B cell (primary cell): ENCODE measurements around the gene CDKAL1. TPM values are rescaled to one million over a fixed set of nuclear protein-coding genes. Genes with fewer than 3 reads are reported as not detected.

Experiments used
- ATAC-seq: fragments of 200-7000 bp; cut with Tn5 transposase; one replicate; pipeline ENCODE4 v1.10.0; 2021; ENCODE audit warnings: low read depth, mild to moderate bottlenecking, moderate number of reproducible peaks, moderate library complexity
- CTCF ChIA-PET: fragments of 350-600 bp; sonication (Branson Sonifier 250); formaldehyde crosslinking; loops from one replicate; lab custom pipeline; 2021; ENCODE audit warnings: antibody characterized with exemption, inconsistent platforms; lab: Charles Lee
- POLR2A ChIA-PET: fragments of 350-600 bp; sonication (Branson Sonifier 250); formaldehyde crosslinking; loops from one replicate; lab custom pipeline; 2021; ENCODE audit warnings: antibody characterized with exemption; lab: Charles Lee
- DNase-seq: peaks from one replicate; pipeline ENCODE4 v3.0.0; 2013
- H2AFZ ChIP-seq: 2 replicates; pipeline ENCODE4 v1.6.1; 2012; ENCODE audit warnings: mild to moderate bottlenecking, low read depth, low read length; ENCODE audit not compliant: insufficient read depth, poor library complexity, severe bottlenecking
- H3K27ac ChIP-seq, 2 donors: 1 replicate in 1 of 2; 2 replicates in 1 of 2; pipeline ENCODE4 v1.5.1; 2012 to 2013; ENCODE audit warnings: low read length in 2 of 2, mild to moderate bottlenecking in 2 of 2, moderate library complexity in 1 of 2
- H3K27me3 ChIP-seq, 4 experiments: fragments of 200-600 bp in 1 of 4; sonication (generic) in 1 of 4; replicated peaks in 1 of 4; 1 replicate in 2 of 4; 2 replicates in 2 of 4; pipeline versions ENCODE4 v1.6.1 to v1.7.0; 2013 to 2016; ENCODE audit warnings: low read length in 3 of 4, mild to moderate bottlenecking in 2 of 4, mixed read lengths in 1 of 4, moderate library complexity in 1 of 4; ENCODE audit not compliant: insufficient read depth in 4 of 4, control insufficient read depth in 3 of 4; ENCODE audit errors: control extremely low read depth in 1 of 4
- H3K36me3 ChIP-seq, 2 experiments: replicated peaks in 1 of 2; 1 replicate in 1 of 2; 2 replicates in 1 of 2; pipeline versions ENCODE4 v1.6.1 to v1.7.1; 2013; ENCODE audit warnings: low read length in 1 of 2; ENCODE audit not compliant: insufficient read depth in 2 of 2, control insufficient read depth in 1 of 2; ENCODE audit errors: control extremely low read depth in 1 of 2, extremely low read depth in 1 of 2
- H3K4me1 ChIP-seq, 2 donors: fragments of 200-600 bp in 1 of 2; sonication (generic) in 1 of 2; 1 replicate in 1 of 2; 2 replicates in 1 of 2; pipeline versions ENCODE4 v1.5.1 to v1.6.1; 2013 to 2017; ENCODE audit warnings: low read length in 2 of 2; ENCODE audit not compliant: control insufficient read depth in 2 of 2, insufficient read depth in 2 of 2
- H3K4me2 ChIP-seq: replicated peaks from 2 replicates; pipeline ENCODE3; 2012; ENCODE audit warnings: mild to moderate bottlenecking, low read depth, low read length; ENCODE audit not compliant: poor library complexity, severe bottlenecking
- H3K4me3 ChIP-seq, 5 experiments: fragments of 200-600 bp in 1 of 5; sonication (generic) in 1 of 5; 1 replicate in 3 of 5; 2 replicates in 2 of 5; pipeline versions ENCODE4 v1.5.1 to v1.7.0; 2011 to 2016; ENCODE audit warnings: low read length in 4 of 5, mild to moderate bottlenecking in 4 of 5, low read depth in 2 of 5, control low read depth in 1 of 5, moderate library complexity in 1 of 5; ENCODE audit not compliant: insufficient read depth in 1 of 5; ENCODE audit errors: control extremely low read depth in 1 of 5, extremely low read depth in 1 of 5
- H3K79me2 ChIP-seq: fragments of 200-600 bp; sonication (generic); one replicate; pipeline ENCODE4 v1.6.0; 2016; ENCODE audit warnings: low read length; ENCODE audit not compliant: control insufficient read depth, insufficient read depth
- H3K9ac ChIP-seq: fragments of 200-600 bp; sonication (generic); 2 replicates; pipeline ENCODE4 v1.6.1; 2017; ENCODE audit warnings: mild to moderate bottlenecking, low read length, moderate library complexity
- H3K9me3 ChIP-seq, 3 donors: one replicate each; pipeline versions ENCODE4 v1.6.1 to v1.7.1; 2013; ENCODE audit warnings: low read length in 2 of 3; ENCODE audit not compliant: control insufficient read depth in 2 of 3, insufficient read depth in 1 of 3; ENCODE audit errors: control extremely low read depth in 1 of 3
- H4K20me1 ChIP-seq: 2 replicates; pipeline ENCODE4 v1.6.0; 2012; ENCODE audit warnings: mild to moderate bottlenecking, low read length; ENCODE audit not compliant: insufficient read depth, control insufficient read depth, poor library complexity, severe bottlenecking
- H3K27ac Mint-ChIP-seq: one replicate; pipeline ENCODE4 v1.8.0; 2021; ENCODE audit warnings: mixed read lengths
- H3K27me3 Mint-ChIP-seq: one replicate; pipeline ENCODE4 v1.8.0; 2021; ENCODE audit warnings: mixed read lengths
- H3K4me1 Mint-ChIP-seq: one replicate; pipeline ENCODE4 v1.8.0; 2021; ENCODE audit warnings: mixed read lengths
- H3K4me3 Mint-ChIP-seq: one replicate; pipeline ENCODE4 v1.8.0; 2021; ENCODE audit warnings: mixed read lengths
- H3K9me3 Mint-ChIP-seq: one replicate; pipeline ENCODE4 v1.8.0; 2022; ENCODE audit warnings: mixed read lengths; ENCODE audit not compliant: insufficient read depth
- EZH2 ChIP-seq: IDR thresholded peaks from 2 replicates; pipeline ENCODE4 v1.6.1; 2012; ENCODE audit warnings: borderline replicate concordance, low read depth, mild to moderate bottlenecking, moderate library complexity, low read length; ENCODE audit not compliant: insufficient read depth, poor library complexity, severe bottlenecking
- WGBS: methylation state at CpG from one replicate; pipeline ENCODE4 v1.1.5; 2013; ENCODE audit warnings: missing lambda C conversion rate; ENCODE audit not compliant: insufficient coverage; 5-methylcytosine and 5-hydroxymethylcytosine counted together
- intact Hi-C: fragments of 100-400 bp; cut with micrococcal nuclease; formaldehyde crosslinking; loops from one replicate; pipeline ENCODE4 v1.10.0; 2022
- polyA plus RNA-seq: library from polyadenylated mRNA; depleted of rRNA; stranded (reverse); fragments of >200 nt; gene quantifications from 2 replicates; pipeline ENCODE4 v1.2.3, GENCODE V29; 2012
- total RNA-seq, 2 donors: library from RNA; stranded (reverse); fragments of 120-200 nt in 1 of 2; gene quantifications; 1 replicate in 1 of 2; 2 replicates in 1 of 2; pipeline versions ENCODE4 v1.2.3 to v1.2.4, GENCODE V29; 2013 to 2022
- TF ChIP-seq, protein P1 (sequence below): fragments of 200-600 bp; IDR thresholded peaks from one replicate; pipeline ENCODE4 v1.8.0; 2022; ENCODE audit warnings: antibody characterized with exemption, mild to moderate bottlenecking

CDKAL1 gene
- total and polyA plus RNA-seq, 2 donors (not counting 1 experiment from before 2014, with no cell fraction given) = 6.1 to 33.3 TPM

DNA sequence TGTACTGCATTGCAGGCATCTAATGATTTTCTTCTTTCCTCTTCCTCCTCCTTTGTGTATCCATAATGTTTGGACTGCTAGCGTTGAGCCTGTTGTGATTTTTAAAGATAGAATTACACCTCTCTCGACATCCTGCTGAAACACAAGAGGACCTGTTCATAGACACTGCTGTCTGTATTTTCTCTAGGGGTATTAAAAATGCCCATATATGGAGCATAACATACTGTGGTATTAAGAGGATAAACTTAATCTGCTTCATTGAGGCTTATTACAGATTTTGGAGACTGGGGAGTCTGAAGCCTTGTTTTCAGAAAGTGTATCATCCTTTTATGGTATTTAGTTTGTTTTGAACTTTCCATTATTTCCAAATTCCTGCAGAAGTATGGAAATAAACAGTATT, 414.3 kb downstream of the CDKAL1 start:
- Mint-ChIP-seq H3K4me1 (no peaks in the 10 kb centered on the region), H3K9me3 (no peaks in the 10 kb centered on the region), H3K27me3 (no peaks in the 10 kb centered on the region), H3K4me3 (no peak overlapping the region), H3K27ac (no peak overlapping the region)
- WGBS = no CpG with 5 or more reads among the region's 2 CpGs
- Histone ChIP-seq H3K9ac (no peak overlapping the region), H3K4me3 (no peak overlapping the region), H3K4me1 (no peaks in the 10 kb centered on the region), H4K20me1 (no peaks in the 10 kb centered on the region), H3K36me3 (no peaks in the 10 kb centered on the region), H3K27me3 (no peaks in the 10 kb centered on the region), H3K79me2 (no peaks in the 10 kb centered on the region), H3K4me2 (no peak overlapping the region), H3K27ac (no peak overlapping the region), H3K9me3 (no peaks in the 10 kb centered on the region), H2AFZ (no peak overlapping the region)
- ATAC-seq (no peak), DNase-seq (no peak)
- TF ChIP-seq, protein P1, sequence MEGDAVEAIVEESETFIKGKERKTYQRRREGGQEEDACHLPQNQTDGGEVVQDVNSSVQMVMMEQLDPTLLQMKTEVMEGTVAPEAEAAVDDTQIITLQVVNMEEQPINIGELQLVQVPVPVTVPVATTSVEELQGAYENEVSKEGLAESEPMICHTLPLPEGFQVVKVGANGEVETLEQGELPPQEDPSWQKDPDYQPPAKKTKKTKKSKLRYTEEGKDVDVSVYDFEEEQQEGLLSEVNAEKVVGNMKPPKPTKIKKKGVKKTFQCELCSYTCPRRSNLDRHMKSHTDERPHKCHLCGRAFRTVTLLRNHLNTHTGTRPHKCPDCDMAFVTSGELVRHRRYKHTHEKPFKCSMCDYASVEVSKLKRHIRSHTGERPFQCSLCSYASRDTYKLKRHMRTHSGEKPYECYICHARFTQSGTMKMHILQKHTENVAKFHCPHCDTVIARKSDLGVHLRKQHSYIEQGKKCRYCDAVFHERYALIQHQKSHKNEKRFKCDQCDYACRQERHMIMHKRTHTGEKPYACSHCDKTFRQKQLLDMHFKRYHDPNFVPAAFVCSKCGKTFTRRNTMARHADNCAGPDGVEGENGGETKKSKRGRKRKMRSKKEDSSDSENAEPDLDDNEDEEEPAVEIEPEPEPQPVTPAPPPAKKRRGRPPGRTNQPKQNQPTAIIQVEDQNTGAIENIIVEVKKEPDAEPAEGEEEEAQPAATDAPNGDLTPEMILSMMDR = no peak
- no peak for TF ChIP-seq EZH2
- ChIA-PET POLR2A (no interaction called here), CTCF (no interaction called here)
- intact Hi-C loops = no loop called here

DNA sequence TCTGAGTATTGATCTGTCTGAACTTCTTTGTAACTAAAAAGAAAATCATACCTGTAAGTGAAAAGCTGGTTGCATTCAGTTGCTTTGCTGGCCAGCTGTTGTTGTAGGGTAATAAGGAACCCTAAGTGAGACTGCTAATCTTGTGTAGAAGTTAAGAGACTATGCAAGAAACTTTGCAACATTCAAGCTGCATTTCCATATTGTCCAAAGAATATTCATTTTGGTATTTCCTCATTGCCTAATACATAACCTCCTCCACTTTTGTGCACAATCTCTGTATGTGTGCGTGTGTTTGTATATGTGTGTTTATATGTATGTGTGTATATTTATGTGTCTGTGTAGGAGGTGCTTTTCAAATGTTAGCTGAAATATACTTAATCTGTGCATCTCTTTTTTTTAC, 414.9 kb downstream of the CDKAL1 start:
- no peak overlapping the region for H3K27ac Mint-ChIP-seq
- no CpG with 5 or more reads among the region's 1 CpG for WGBS
- TF ChIP-seq, protein P1 = no peak
- TF ChIP-seq EZH2 = no peak

More for the DNA sequence above, 414.9 kb downstream of the CDKAL1 start:
- Histone ChIP-seq H2AFZ (no peak overlapping the region), H3K27me3 (no peaks in the 10 kb centered on the region), H3K27ac (no peak overlapping the region), H3K4me2 (no peak overlapping the region), H4K20me1 (no peaks in the 10 kb centered on the region), H3K9me3 (no peaks in the 10 kb centered on the region), H3K4me1 (no peaks in the 10 kb centered on the region), H3K36me3 (no peaks in the 10 kb centered on the region), H3K4me3 (no peak overlapping the region), H3K79me2 (no peaks in the 10 kb centered on the region), H3K9ac (no peak overlapping the region)
- ATAC-seq = no peak
- Mint-ChIP-seq H3K9me3 (no peaks in the 10 kb centered on the region), H3K4me3 (no peak overlapping the region), H3K4me1 (no peaks in the 10 kb centered on the region), H3K27me3 (no peaks in the 10 kb centered on the region)
- no peak for DNase-seq
- ChIA-PET POLR2A (no interaction called here), CTCF (no interaction called here)
- intact Hi-C loops = no loop called here
